DMS79 (cell line): ENCODE measurements around the gene FIGNL2.

Experiments used
- DNase-seq: peaks from one replicate; lab custom pipeline; 2025; lab: John Stamatoyannopoulos, UW

The FIGNL2 gene

GRCh38 chr12:51773145-51773869, 75.2 kb downstream of the FIGNL2 start:
- DNase-seq = no peak

DNA sequence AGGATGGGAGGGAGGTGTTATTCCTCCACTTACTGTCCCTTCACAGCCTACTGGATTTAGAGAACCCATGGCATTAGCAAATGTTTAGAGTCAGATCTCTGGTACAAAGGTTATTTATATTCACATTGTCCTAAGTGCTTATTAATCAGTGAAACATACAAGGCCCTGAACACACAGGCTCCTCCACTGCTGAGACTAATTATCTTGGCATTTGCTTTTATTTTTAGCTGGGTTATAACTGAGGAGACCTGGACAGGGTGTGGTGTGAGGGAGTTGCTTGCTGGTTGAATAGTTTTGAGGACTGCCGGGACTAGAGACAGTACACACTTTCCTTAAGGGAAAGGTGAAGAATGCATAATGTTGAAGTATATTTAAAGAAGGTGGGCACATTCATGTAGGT, 77.5 kb downstream of the FIGNL2 start:
- no peak for DNase-seq
